BJ (cell line): ENCODE results near the gene TREML2. TPM values are rescaled to one million over a fixed set of nuclear protein-coding genes. Genes with fewer than 3 reads are reported as not detected.

Experiments used
- CTCF ChIA-PET: fragments of 350-600 bp; formaldehyde crosslinking; extraction: SDS; loops from one replicate; lab custom pipeline; 2021; ENCODE audit warnings: antibody characterized with exemption, inconsistent platforms; lab: Yijun Ruan, JAX
- POLR2A ChIA-PET: fragments of 300-600 bp; sonication (Branson Sonifier 250); formaldehyde crosslinking; extraction: SDS; loops from one replicate; lab custom pipeline; 2021; ENCODE audit warnings: antibody characterized with exemption; lab: Charles Lee
- DNase-seq: peaks from one replicate; pipeline ENCODE4 v3.0.0-alpha.2; 2011; ENCODE audit warnings: low read depth
- H3K27me3 ChIP-seq: 2 replicates; pipeline ENCODE4 v1.6.0; 2011; ENCODE audit warnings: low read length; ENCODE audit not compliant: control insufficient read depth, insufficient read depth
- H3K36me3 ChIP-seq: 2 replicates; pipeline ENCODE4 v1.5.1; 2011; ENCODE audit warnings: low read length; ENCODE audit not compliant: control insufficient read depth, insufficient read depth
- H3K4me3 ChIP-seq: 2 replicates; pipeline ENCODE4 v1.5.1; 2011; ENCODE audit warnings: low read depth, mild to moderate bottlenecking, control low read depth, low read length
- polyA plus RNA-seq: library from polyadenylated mRNA; depleted of rRNA; stranded (reverse); fragments of >200 nt; gene quantifications from 2 replicates; pipeline ENCODE4 v1.2.3, GENCODE V29; 2011
- TF ChIP-seq, protein P1 (sequence below): IDR thresholded peaks from 2 replicates; pipeline ENCODE4 v1.5.1; 2011; ENCODE audit warnings: low read depth, mild to moderate bottlenecking, control low read depth, inconsistent platforms, low read length, moderate library complexity; ENCODE audit not compliant: insufficient read depth

Gene TREML2
- polyA plus RNA-seq, 1 experiment: not detected

DNA sequence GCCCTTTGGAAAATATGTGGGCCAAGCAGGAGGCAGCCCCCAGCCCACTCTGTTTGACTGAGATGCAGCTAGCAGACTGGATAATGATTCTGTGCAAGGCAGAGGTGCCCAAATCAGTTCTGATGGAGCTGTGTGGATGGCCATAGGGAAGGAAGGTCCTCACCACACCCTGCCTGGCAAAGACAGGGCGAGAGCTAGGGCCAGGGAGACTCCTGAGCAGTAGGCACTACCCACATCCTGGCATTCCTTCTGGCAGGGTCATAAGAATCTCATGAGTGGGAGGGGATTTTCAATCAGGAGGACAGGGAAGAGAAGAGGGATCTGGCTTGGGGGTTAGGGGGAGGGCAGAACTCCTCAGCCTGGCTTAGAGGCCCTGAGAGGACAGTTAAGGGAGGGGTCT lies 19.4 kb downstream of the TREML2 start:
- ChIA-PET POLR2A (interaction anchor here (0.7 kb wide), 1 partner anchor 89 kb away, joined by 4 read pairs; no protein-coding TSS in a partner anchor), CTCF (interaction anchor here (0.9 to 3.7 kb wide), 14 partner anchors 8 to 137 kb away, joined by 3 to 39 read pairs (median 5); no protein-coding TSS in a partner anchor)

DNA sequence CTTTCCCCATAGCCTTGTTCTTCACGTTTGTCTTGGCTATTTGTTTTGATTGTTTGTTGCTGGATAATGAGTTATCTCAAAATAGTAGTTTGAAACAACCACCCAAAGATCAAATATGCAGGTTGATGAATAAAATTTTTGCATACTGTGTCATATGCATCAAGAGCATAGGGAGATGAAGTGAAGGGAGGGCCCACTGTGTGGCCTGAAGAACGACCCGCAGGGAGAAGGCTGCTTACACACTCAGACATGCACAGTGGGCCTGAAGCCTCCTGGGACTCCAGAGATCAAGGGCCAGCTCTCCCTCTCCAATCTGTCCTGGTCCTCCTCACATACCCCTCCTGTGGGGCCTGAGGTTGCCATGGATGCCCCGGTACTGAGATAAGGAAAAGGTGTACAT lies 21.8 kb downstream of the TREML2 start:
- DNase-seq: no peak
- TF ChIP-seq, protein P1, sequence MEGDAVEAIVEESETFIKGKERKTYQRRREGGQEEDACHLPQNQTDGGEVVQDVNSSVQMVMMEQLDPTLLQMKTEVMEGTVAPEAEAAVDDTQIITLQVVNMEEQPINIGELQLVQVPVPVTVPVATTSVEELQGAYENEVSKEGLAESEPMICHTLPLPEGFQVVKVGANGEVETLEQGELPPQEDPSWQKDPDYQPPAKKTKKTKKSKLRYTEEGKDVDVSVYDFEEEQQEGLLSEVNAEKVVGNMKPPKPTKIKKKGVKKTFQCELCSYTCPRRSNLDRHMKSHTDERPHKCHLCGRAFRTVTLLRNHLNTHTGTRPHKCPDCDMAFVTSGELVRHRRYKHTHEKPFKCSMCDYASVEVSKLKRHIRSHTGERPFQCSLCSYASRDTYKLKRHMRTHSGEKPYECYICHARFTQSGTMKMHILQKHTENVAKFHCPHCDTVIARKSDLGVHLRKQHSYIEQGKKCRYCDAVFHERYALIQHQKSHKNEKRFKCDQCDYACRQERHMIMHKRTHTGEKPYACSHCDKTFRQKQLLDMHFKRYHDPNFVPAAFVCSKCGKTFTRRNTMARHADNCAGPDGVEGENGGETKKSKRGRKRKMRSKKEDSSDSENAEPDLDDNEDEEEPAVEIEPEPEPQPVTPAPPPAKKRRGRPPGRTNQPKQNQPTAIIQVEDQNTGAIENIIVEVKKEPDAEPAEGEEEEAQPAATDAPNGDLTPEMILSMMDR: no peak
- CTCF ChIA-PET: interaction anchor here (0.7 to 1.8 kb wide), 3 partner anchors 7 to 141 kb away, joined by 3 to 8 read pairs (median 5); no protein-coding TSS in a partner anchor
- POLR2A ChIA-PET: no interaction called here
- H3K4me3 ChIP-seq: no peak overlapping the region
- no peaks in the 10 kb centered on the region for H3K36me3 ChIP-seq
- H3K27me3 ChIP-seq: peaks cover 11% of the 10 kb centered on the region

More for the DNA sequence above, 19.4 kb downstream of the TREML2 start:
- no peaks in the 10 kb centered on the region for H3K36me3 ChIP-seq
- TF ChIP-seq, protein P1: no peak
- H3K27me3 ChIP-seq: peaks cover 13% of the 10 kb centered on the region
- DNase-seq: no peak
- no peak overlapping the region for H3K4me3 ChIP-seq

DNA sequence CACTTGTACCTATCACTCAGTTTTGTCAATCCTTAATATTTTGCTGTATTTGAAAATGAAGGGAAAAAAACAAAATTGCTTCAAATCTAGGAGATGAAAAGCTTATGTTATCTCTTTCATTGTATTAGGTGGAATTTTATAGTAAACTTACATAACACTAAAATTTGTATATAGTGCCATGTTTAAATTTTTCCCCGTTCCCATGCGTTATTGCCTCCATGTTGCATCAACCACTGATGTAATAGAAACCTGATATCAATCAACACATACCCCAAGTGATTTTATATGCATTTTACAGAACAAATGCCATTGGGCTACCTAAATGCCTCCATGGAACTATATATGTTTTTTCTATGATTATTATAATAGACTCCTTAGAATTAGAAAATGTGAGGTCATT lies 23.3 kb downstream of the TREML2 start:
- Histone ChIP-seq H3K27me3 (peaks cover 11% of the 10 kb centered on the region), H3K36me3 (no peaks in the 10 kb centered on the region), H3K4me3 (no peak overlapping the region)
- TF ChIP-seq, protein P1: no peak
- DNase-seq: no peak
- CTCF ChIA-PET: interaction anchor here (1.1 to 1.7 kb wide), 3 partner anchors 10 to 86 kb away, joined by 3 to 7 read pairs (median 4); no protein-coding TSS in a partner anchor
- POLR2A ChIA-PET: no interaction called here

DNA sequence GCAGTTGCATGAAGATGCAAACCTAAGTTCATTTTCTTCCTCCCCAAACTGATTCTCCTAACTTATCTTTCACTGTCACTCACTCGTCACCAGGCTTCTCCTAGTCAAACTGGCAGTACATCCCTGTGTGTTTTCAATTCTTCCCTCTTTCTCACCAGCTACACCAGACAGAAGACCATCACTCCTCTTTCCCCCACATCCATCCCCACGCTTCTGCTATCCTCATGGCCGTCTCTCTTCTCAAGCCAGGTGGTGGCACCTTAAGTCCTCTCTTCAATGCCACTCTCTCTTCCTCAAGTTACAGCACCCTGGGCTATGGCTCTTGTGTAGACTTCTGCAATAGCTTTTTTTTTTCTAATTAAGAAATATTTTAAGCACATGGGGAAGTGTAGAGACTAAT lies 23.7 kb downstream of the TREML2 start:
- POLR2A ChIA-PET: no interaction called here
- Histone ChIP-seq H3K36me3 (no peaks in the 10 kb centered on the region), H3K27me3 (peaks cover 11% of the 10 kb centered on the region), H3K4me3 (no peak overlapping the region)
- no peak for DNase-seq
- CTCF ChIA-PET: interaction anchor here (1.1 to 1.7 kb wide), 3 partner anchors 11 to 85 kb away, joined by 3 to 7 read pairs (median 4); no protein-coding TSS in a partner anchor
- TF ChIP-seq, protein P1: no peak

DNA sequence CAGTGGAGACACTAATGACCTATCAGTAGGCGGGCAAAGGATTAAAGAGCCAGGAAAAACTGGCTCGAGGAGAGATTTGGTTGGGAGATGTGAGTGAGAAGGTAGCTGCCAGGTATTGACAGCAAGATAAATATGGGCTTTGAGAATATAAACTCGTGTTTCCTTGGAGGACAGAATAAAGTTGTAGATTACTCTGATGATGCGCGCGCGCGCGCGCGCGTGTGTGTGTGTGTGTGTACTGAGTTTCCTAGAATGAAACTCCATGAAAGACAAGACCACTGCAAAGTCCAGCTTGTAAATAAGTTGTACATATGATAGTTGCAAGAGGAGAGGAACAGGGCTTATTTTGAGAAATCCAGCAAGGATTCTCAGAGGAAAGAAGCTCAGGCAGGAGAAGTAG lies 24.8 kb downstream of the TREML2 start:
- DNase-seq: no peak
- ChIA-PET CTCF (interaction anchor here (1.6 to 1.7 kb wide), 2 partner anchors 16 to 84 kb away, joined by 4 to 7 read pairs; no protein-coding TSS in a partner anchor), POLR2A (no interaction called here)
- TF ChIP-seq, protein P1: no peak
- Histone ChIP-seq H3K36me3 (no peaks in the 10 kb centered on the region), H3K27me3 (peaks cover 8% of the 10 kb centered on the region), H3K4me3 (no peak overlapping the region)
